Muscle layer of colon (tissue), 2 donors: ENCODE data around the gene PAX3.

Experiments used
- H3K27ac ChIP-seq: one replicate; pipeline ENCODE4 v1.7.0; 2013; ENCODE audit warnings: low read depth, mild to moderate bottlenecking, low read length, moderate library complexity
- H3K27me3 ChIP-seq, 2 donors: one replicate each; pipeline ENCODE4 v1.7.0; 2013; ENCODE audit warnings: low read length in 2 of 2, mild to moderate bottlenecking in 2 of 2; ENCODE audit not compliant: insufficient read depth in 2 of 2, control insufficient read depth in 1 of 2
- H3K36me3 ChIP-seq: one replicate; pipeline ENCODE4 v1.7.0; 2013; ENCODE audit warnings: mild to moderate bottlenecking, low read length; ENCODE audit not compliant: insufficient read depth
- H3K4me1 ChIP-seq: one replicate; pipeline ENCODE4 v1.7.0; 2013; ENCODE audit warnings: mild to moderate bottlenecking, low read length; ENCODE audit not compliant: insufficient read depth
- H3K4me3 ChIP-seq, 2 donors: one replicate each; pipeline ENCODE4 v1.7.0; 2013; ENCODE audit warnings: low read length in 2 of 2, low read depth in 1 of 2, mild to moderate bottlenecking in 1 of 2, moderate library complexity in 1 of 2
- H3K9ac ChIP-seq: one replicate; pipeline ENCODE4 v1.7.0; 2013; ENCODE audit warnings: low read length
- H3K9me3 ChIP-seq: one replicate; pipeline ENCODE4 v1.7.0; 2013; ENCODE audit warnings: mild to moderate bottlenecking, low read length
- donor health status: abdominal sarcoma.
- donor health status: Adenocarcinoma of cecum.

PAX3 gene

GRCh38 chr2:222298311-222299150 is at the start of gene PAX3:
TSS of gene PAX3 (minus strand) at chr2:222298998. CDS start at chr2:222298615, 383 bp downstream.
- no peak within 1 kb of the TSS for H3K4me3 ChIP-seq
- H3K27me3 ChIP-seq = peaks cover 98 to 100% of the 10 kb centered on the region in 2 donors
- no peak within 1 kb of the TSS for H3K27ac ChIP-seq
- H3K4me1 ChIP-seq = peaks cover 19% of the 10 kb centered on the region
- H3K36me3 ChIP-seq = no peaks in the 10 kb centered on the region
- H3K9ac ChIP-seq = no peak within 1 kb of the TSS
- H3K9me3 ChIP-seq = no peaks in the 10 kb centered on the region

GRCh38 chr2:222341331-222341730 is 42.5 kb upstream of the PAX3 start:
- H3K9me3 ChIP-seq = no peaks in the 10 kb centered on the region
- no peaks in the 10 kb centered on the region for H3K4me1 ChIP-seq

GRCh38 chr2:222338374-222338773 is 39.6 kb upstream of the PAX3 start:
- Histone ChIP-seq H3K27ac (no peak overlapping the region), H3K27me3 (no peaks in the 10 kb centered on the region), H3K36me3 (no peaks in the 10 kb centered on the region), H3K4me1 (no peaks in the 10 kb centered on the region), H3K9ac (no peak overlapping the region), H3K9me3 (no peaks in the 10 kb centered on the region), H3K4me3 (no peak overlapping the region)

More at GRCh38 chr2:222341331-222341730, 42.5 kb upstream of the PAX3 start:
- H3K36me3 ChIP-seq = no peaks in the 10 kb centered on the region
- H3K27ac ChIP-seq = no peak overlapping the region
- H3K27me3 ChIP-seq = no peaks in the 10 kb centered on the region
- no peak overlapping the region for H3K4me3 ChIP-seq
- H3K9ac ChIP-seq = no peak overlapping the region

GRCh38 chr2:222336931-222337330 is 38.1 kb upstream of the PAX3 start:
- H3K4me1 ChIP-seq = no peaks in the 10 kb centered on the region
- no peak overlapping the region for H3K4me3 ChIP-seq
- no peak overlapping the region for H3K9ac ChIP-seq
- no peaks in the 10 kb centered on the region for H3K36me3 ChIP-seq
- no peak overlapping the region for H3K27ac ChIP-seq
- H3K27me3 ChIP-seq = no peaks in the 10 kb centered on the region
- H3K9me3 ChIP-seq = no peaks in the 10 kb centered on the region

- Histone ChIP-seq H3K27me3 (no peaks in the 10 kb centered on the region), H3K4me1 (no peaks in the 10 kb centered on the region), H3K27ac (no peak overlapping the region), H3K4me3 (no peak overlapping the region), H3K9me3 (no peaks in the 10 kb centered on the region), H3K9ac (no peak overlapping the region), H3K36me3 (no peaks in the 10 kb centered on the region)
These were observed 37.6 kb upstream of the PAX3 start for GRCh38 chr2:222336442-222336841.

- Histone ChIP-seq H3K9me3 (no peaks in the 10 kb centered on the region), H3K4me1 (no peaks in the 10 kb centered on the region), H3K9ac (no peak overlapping the region), H3K27me3 (no peaks in the 10 kb centered on the region), H3K4me3 (no peak overlapping the region), H3K36me3 (no peaks in the 10 kb centered on the region), H3K27ac (no peak overlapping the region)
These were observed 36.1 kb upstream of the PAX3 start for GRCh38 chr2:222334914-222335313.

GRCh38 chr2:222333397-222333796 is 34.6 kb upstream of the PAX3 start:
- no peaks in the 10 kb centered on the region for H3K9me3 ChIP-seq
- no peak overlapping the region for H3K9ac ChIP-seq
- no peak overlapping the region for H3K27ac ChIP-seq
- H3K4me1 ChIP-seq = no peaks in the 10 kb centered on the region
- no peaks in the 10 kb centered on the region for H3K36me3 ChIP-seq
- H3K4me3 ChIP-seq = no peak overlapping the region
- H3K27me3 ChIP-seq = no peaks in the 10 kb centered on the region

- Histone ChIP-seq H3K4me1 (no peaks in the 10 kb centered on the region), H3K27ac (no peak overlapping the region), H3K9ac (no peak overlapping the region), H3K36me3 (no peaks in the 10 kb centered on the region), H3K9me3 (no peaks in the 10 kb centered on the region), H3K27me3 (no peaks in the 10 kb centered on the region), H3K4me3 (no peak overlapping the region)
These were observed 33.3 kb upstream of the PAX3 start for GRCh38 chr2:222332116-222332515.

- H3K9ac ChIP-seq = no peak overlapping the region
- H3K36me3 ChIP-seq = no peaks in the 10 kb centered on the region
- no peak overlapping the region for H3K27ac ChIP-seq
- no peak overlapping the region for H3K4me3 ChIP-seq
- H3K4me1 ChIP-seq = no peaks in the 10 kb centered on the region
- no peaks in the 10 kb centered on the region for H3K27me3 ChIP-seq
- no peaks in the 10 kb centered on the region for H3K9me3 ChIP-seq
These were observed 32.1 kb upstream of the PAX3 start for GRCh38 chr2:222330910-222331309.

- Histone ChIP-seq H3K9ac (no peak overlapping the region), H3K4me3 (no peak overlapping the region), H3K4me1 (peaks cover 9% of the 10 kb centered on the region), H3K9me3 (no peaks in the 10 kb centered on the region), H3K27ac (no peak overlapping the region), H3K27me3 (peaks cover 0 to 5% of the 10 kb centered on the region in 2 donors), H3K36me3 (no peaks in the 10 kb centered on the region)
These were observed 23.4 kb upstream of the PAX3 start for GRCh38 chr2:222322236-222322635.

- peak overlapping the region; percentile 66 for H3K27ac ChIP-seq
- no peak overlapping the region for H3K9ac ChIP-seq
- H3K9me3 ChIP-seq = no peaks in the 10 kb centered on the region
These were observed 21.9 kb upstream of the PAX3 start for GRCh38 chr2:222320436-222321395.

More at GRCh38 chr2:222320436-222321395, 21.9 kb upstream of the PAX3 start:
- Histone ChIP-seq H3K4me1 (peaks cover 9% of the 10 kb centered on the region), H3K4me3 (peak overlapping the region; percentile 57 to 70), H3K27me3 (peaks cover 0 to 5% of the 10 kb centered on the region in 2 donors), H3K36me3 (no peaks in the 10 kb centered on the region)
